22Rv1 (cell line): ENCODE measurements around the gene SRSF11.

Experiments used
- ZFX ChIP-seq: fragments of 450-650 bp; IDR thresholded peaks from 2 replicates; pipeline ENCODE4 v1.6.1; 2017; ENCODE audit warnings: antibody characterized with exemption, borderline replicate concordance
- TF ChIP-seq, protein P1 (sequence below): fragments of 450-650 bp; IDR thresholded peaks from 2 replicates; pipeline ENCODE4 v1.5.1; 2017; ENCODE audit warnings: mild to moderate bottlenecking

DNA sequence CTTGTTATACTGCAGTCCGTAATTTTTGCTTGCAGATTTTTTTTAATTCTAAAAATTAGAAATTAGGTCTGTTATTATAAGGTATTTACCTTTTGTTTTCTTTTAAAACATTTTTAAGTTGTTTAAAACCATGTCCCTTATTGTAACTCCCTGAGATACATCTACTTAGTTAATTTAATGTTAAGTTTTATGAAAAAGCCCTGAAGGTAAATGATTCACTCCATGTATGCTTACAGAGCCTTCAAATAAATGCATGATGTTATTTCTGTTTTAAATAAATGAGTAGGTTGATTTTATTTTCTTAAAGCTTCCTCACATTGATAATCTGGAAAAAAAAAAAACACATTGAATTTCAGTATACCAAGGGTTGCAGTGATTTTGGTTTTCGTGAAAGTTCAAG, 7.5 kb downstream of the SRSF11 start:
- TF ChIP-seq, protein P1, sequence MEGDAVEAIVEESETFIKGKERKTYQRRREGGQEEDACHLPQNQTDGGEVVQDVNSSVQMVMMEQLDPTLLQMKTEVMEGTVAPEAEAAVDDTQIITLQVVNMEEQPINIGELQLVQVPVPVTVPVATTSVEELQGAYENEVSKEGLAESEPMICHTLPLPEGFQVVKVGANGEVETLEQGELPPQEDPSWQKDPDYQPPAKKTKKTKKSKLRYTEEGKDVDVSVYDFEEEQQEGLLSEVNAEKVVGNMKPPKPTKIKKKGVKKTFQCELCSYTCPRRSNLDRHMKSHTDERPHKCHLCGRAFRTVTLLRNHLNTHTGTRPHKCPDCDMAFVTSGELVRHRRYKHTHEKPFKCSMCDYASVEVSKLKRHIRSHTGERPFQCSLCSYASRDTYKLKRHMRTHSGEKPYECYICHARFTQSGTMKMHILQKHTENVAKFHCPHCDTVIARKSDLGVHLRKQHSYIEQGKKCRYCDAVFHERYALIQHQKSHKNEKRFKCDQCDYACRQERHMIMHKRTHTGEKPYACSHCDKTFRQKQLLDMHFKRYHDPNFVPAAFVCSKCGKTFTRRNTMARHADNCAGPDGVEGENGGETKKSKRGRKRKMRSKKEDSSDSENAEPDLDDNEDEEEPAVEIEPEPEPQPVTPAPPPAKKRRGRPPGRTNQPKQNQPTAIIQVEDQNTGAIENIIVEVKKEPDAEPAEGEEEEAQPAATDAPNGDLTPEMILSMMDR = no peak
- TF ChIP-seq ZFX = no peak
